ENCODE measurements around the gene PTMS. TPM values are rescaled to one million over a fixed set of nuclear protein-coding genes. Genes with fewer than 3 reads are reported as not detected.
A peak's percentile ranks its signal among the peaks of the same experiment; 100 is the strongest.

Gene PTMS
- total and polyA plus RNA-seq, 2 experiments from 2014 or later: 111 to 238 TPM

DNA sequence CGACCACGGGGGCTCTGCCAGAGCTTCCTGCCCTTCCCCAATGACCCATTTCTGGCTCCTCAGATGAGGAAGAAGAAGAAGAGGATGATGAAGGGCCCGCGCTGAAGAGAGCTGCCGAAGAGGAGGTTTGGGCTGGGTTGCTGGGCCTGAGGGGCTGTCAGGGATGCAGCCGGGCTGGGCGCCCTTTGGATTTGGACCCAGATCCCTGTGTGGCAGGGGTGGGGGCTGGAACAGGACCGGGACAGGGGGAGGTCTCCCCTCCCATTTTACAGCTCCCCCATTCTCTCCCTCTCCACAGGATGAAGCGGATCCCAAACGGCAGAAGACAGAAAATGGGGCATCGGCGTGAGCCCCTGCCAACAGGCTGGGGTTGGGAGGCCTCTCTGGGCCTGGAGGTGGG is 3.9 kb downstream of the PTMS start:
- Mint-ChIP-seq H3K27me3 (ENCODE audit: insufficient read depth, low read depth, poor library complexity) (peaks cover 44% of the 10 kb centered on the region), H3K36me3 (ENCODE audit: low read depth) (peaks cover 22% of the 10 kb centered on the region), H3K4me3 (no peak overlapping the region), H3K4me1 (peaks cover 63% of the 10 kb centered on the region), H3K9me3 (no peaks in the 10 kb centered on the region; the same call in 2 of the 3 replicates), H3K27ac (no peak overlapping the region)
- no peak overlapping the region for H3K4me3 ChIP-seq
- H3K27ac ChIP-seq (ENCODE audit: low read depth): no peak overlapping the region
- H4K20me1 ChIP-seq (replicated peaks; ENCODE audit: insufficient read depth): peaks cover 20% of the 10 kb centered on the region
- TF ChIP-seq ZNF114 (CRISPR knock-in tag; IDR thresholded peaks at IDR 0.05) (no peak), POLR2AphosphoS5 (IDR thresholded peaks at IDR 0.05; ENCODE audit: low read depth) (no peak), EZH2phosphoT487 (IDR thresholded peaks at IDR 0.05; ENCODE audit: unreplicated experiment) (no peak), NANOG (IDR thresholded peaks at IDR 0.05; ENCODE audit: borderline replicate concordance) (no peak), ZNF331 (CRISPR knock-in tag; IDR thresholded peaks at IDR 0.05; ENCODE audit: low read depth) (no peak)
- TF ChIP-seq, protein P1, sequence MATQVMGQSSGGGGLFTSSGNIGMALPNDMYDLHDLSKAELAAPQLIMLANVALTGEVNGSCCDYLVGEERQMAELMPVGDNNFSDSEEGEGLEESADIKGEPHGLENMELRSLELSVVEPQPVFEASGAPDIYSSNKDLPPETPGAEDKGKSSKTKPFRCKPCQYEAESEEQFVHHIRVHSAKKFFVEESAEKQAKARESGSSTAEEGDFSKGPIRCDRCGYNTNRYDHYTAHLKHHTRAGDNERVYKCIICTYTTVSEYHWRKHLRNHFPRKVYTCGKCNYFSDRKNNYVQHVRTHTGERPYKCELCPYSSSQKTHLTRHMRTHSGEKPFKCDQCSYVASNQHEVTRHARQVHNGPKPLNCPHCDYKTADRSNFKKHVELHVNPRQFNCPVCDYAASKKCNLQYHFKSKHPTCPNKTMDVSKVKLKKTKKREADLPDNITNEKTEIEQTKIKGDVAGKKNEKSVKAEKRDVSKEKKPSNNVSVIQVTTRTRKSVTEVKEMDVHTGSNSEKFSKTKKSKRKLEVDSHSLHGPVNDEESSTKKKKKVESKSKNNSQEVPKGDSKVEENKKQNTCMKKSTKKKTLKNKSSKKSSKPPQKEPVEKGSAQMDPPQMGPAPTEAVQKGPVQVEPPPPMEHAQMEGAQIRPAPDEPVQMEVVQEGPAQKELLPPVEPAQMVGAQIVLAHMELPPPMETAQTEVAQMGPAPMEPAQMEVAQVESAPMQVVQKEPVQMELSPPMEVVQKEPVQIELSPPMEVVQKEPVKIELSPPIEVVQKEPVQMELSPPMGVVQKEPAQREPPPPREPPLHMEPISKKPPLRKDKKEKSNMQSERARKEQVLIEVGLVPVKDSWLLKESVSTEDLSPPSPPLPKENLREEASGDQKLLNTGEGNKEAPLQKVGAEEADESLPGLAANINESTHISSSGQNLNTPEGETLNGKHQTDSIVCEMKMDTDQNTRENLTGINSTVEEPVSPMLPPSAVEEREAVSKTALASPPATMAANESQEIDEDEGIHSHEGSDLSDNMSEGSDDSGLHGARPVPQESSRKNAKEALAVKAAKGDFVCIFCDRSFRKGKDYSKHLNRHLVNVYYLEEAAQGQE (IDR thresholded peaks at IDR 0.05; ENCODE audit: unreplicated experiment): no peak
- H3K4me1 ChIP-seq (ENCODE audit: insufficient read depth): peaks cover 46% of the 10 kb centered on the region
- DNase-seq (ENCODE audit: low spot score) (no peak), ATAC-seq (no peak)
- H3K9me2 ChIP-seq (ENCODE audit: insufficient read depth): no peaks in the 10 kb centered on the region
- peaks cover 20% of the 10 kb centered on the region for H3K79me2 ChIP-seq (replicated peaks; ENCODE audit: insufficient read depth)
- no peak overlapping the region; the same call in 1 of the 2 replicates for H3K4me2 ChIP-seq
- no peaks in the 10 kb centered on the region for H3K36me3 ChIP-seq (ENCODE audit: insufficient read depth)
- H3K27me3 ChIP-seq (ENCODE audit: insufficient read depth): peaks cover 49% of the 10 kb centered on the region
- peaks cover 48% of the 10 kb centered on the region for H3F3A ChIP-seq (replicated peaks; ENCODE audit: low read depth)
- H2AFZ ChIP-seq: no peak overlapping the region

DNA sequence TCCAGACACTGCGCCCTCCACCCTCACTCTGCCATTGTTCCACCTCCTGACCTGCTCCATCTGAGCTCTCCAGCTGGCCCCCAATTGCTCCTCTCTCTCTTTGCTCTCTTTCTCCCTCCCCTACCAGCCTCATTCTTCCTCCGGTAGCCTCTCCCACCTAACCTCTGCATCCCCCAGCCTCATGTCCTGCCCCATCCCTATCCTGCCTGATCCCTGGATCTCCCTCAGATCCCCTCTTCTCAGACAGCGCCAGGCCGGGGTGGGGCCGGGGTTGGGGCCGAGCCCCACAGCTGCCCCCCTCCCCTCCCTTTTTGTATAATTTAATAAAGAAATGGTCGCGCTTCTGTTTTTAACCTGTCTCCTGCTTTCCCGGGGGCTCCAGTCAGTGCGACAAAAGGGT is 4.4 kb downstream of the PTMS start:
- H3K9me2 ChIP-seq (ENCODE audit: insufficient read depth): no peaks in the 10 kb centered on the region
- no peak overlapping the region; the same call in 1 of the 2 replicates for H3K4me3 ChIP-seq
- H3K4me2 ChIP-seq: no peak overlapping the region; the same call in 1 of the 2 replicates
- no peak for DNase-seq (ENCODE audit: low spot score)
- peaks cover 20% of the 10 kb centered on the region for H4K20me1 ChIP-seq (replicated peaks; ENCODE audit: insufficient read depth)
- Mint-ChIP-seq H3K4me1 (peaks cover 61% of the 10 kb centered on the region), H3K4me3 (no peak overlapping the region; the same call in 2 of the 3 replicates), H3K27ac (no peak overlapping the region), H3K9me3 (no peaks in the 10 kb centered on the region; the same call in 2 of the 3 replicates), H3K36me3 (ENCODE audit: low read depth) (peaks cover 22% of the 10 kb centered on the region), H3K27me3 (ENCODE audit: insufficient read depth, low read depth, poor library complexity) (peaks cover 46% of the 10 kb centered on the region)
- H2AFZ ChIP-seq: no peak overlapping the region
- peaks cover 43% of the 10 kb centered on the region for H3K4me1 ChIP-seq (ENCODE audit: insufficient read depth)
- peaks cover 20% of the 10 kb centered on the region for H3K79me2 ChIP-seq (replicated peaks; ENCODE audit: insufficient read depth)
- H3F3A ChIP-seq (replicated peaks; ENCODE audit: low read depth): peaks cover 43% of the 10 kb centered on the region
- ATAC-seq: no peak
- no peaks in the 10 kb centered on the region for H3K36me3 ChIP-seq (ENCODE audit: insufficient read depth)
- H3K27me3 ChIP-seq (ENCODE audit: insufficient read depth): peaks cover 54% of the 10 kb centered on the region
- H3K27ac ChIP-seq (ENCODE audit: low read depth): 0 out of 2 replicates have a peak overlapping the region, but pooled peaks have one; percentile 45
- TF ChIP-seq, protein P2, sequence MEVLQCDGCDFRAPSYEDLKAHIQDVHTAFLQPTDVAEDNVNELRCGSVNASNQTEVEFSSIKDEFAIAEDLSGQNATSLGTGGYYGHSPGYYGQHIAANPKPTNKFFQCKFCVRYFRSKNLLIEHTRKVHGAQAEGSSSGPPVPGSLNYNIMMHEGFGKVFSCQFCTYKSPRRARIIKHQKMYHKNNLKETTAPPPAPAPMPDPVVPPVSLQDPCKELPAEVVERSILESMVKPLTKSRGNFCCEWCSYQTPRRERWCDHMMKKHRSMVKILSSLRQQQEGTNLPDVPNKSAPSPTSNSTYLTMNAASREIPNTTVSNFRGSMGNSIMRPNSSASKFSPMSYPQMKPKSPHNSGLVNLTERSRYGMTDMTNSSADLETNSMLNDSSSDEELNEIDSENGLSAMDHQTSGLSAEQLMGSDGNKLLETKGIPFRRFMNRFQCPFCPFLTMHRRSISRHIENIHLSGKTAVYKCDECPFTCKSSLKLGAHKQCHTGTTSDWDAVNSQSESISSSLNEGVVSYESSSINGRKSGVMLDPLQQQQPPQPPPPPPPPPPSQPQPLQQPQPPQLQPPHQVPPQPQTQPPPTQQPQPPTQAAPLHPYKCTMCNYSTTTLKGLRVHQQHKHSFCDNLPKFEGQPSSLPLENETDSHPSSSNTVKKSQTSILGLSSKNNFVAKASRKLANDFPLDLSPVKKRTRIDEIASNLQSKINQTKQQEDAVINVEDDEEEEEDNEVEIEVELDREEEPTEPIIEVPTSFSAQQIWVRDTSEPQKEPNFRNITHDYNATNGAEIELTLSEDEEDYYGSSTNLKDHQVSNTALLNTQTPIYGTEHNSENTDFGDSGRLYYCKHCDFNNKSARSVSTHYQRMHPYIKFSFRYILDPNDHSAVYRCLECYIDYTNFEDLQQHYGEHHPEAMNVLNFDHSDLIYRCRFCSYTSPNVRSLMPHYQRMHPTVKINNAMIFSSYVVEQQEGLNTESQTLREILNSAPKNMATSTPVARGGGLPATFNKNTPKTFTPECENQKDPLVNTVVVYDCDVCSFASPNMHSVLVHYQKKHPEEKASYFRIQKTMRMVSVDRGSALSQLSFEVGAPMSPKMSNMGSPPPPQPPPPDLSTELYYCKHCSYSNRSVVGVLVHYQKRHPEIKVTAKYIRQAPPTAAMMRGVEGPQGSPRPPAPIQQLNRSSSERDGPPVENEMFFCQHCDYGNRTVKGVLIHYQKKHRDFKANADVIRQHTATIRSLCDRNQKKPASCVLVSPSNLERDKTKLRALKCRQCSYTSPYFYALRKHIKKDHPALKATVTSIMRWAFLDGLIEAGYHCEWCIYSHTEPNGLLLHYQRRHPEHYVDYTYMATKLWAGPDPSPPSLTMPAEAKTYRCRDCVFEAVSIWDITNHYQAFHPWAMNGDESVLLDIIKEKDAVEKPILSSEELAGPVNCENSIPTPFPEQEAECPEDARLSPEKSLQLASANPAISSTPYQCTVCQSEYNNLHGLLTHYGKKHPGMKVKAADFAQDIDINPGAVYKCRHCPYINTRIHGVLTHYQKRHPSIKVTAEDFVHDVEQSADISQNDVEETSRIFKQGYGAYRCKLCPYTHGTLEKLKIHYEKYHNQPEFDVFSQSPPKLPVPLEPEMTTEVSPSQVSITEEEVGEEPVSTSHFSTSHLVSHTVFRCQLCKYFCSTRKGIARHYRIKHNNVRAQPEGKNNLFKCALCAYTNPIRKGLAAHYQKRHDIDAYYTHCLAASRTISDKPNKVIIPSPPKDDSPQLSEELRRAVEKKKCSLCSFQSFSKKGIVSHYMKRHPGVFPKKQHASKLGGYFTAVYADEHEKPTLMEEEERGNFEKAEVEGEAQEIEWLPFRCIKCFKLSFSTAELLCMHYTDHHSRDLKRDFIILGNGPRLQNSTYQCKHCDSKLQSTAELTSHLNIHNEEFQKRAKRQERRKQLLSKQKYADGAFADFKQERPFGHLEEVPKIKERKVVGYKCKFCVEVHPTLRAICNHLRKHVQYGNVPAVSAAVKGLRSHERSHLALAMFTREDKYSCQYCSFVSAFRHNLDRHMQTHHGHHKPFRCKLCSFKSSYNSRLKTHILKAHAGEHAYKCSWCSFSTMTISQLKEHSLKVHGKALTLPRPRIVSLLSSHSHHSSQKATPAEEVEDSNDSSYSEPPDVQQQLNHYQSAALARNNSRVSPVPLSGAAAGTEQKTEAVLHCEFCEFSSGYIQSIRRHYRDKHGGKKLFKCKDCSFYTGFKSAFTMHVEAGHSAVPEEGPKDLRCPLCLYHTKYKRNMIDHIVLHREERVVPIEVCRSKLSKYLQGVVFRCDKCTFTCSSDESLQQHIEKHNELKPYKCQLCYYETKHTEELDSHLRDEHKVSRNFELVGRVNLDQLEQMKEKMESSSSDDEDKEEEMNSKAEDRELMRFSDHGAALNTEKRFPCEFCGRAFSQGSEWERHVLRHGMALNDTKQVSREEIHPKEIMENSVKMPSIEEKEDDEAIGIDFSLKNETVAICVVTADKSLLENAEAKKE (CRISPR knock-in tag; IDR thresholded peaks at IDR 0.05): no peak
- TF ChIP-seq, protein P3, sequence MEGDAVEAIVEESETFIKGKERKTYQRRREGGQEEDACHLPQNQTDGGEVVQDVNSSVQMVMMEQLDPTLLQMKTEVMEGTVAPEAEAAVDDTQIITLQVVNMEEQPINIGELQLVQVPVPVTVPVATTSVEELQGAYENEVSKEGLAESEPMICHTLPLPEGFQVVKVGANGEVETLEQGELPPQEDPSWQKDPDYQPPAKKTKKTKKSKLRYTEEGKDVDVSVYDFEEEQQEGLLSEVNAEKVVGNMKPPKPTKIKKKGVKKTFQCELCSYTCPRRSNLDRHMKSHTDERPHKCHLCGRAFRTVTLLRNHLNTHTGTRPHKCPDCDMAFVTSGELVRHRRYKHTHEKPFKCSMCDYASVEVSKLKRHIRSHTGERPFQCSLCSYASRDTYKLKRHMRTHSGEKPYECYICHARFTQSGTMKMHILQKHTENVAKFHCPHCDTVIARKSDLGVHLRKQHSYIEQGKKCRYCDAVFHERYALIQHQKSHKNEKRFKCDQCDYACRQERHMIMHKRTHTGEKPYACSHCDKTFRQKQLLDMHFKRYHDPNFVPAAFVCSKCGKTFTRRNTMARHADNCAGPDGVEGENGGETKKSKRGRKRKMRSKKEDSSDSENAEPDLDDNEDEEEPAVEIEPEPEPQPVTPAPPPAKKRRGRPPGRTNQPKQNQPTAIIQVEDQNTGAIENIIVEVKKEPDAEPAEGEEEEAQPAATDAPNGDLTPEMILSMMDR (conservative IDR thresholded peaks at IDR 0.05; ENCODE audit: low read depth in 2 of 2): no peak
- TF ChIP-seq CREB1 (CRISPR knock-in tag; IDR thresholded peaks at IDR 0.05; ENCODE audit: low read depth) (no peak), ZNF331 (CRISPR knock-in tag; IDR thresholded peaks at IDR 0.05; ENCODE audit: low read depth) (no peak), STAT1 (IDR thresholded peaks at IDR 0.05; ENCODE audit: unreplicated experiment) (no peak)

All from GM23338 (cell line).